HG03175 (cell line): Measurements from ENCODE around the gene BCAR3.

Experiments
- ATAC-seq: cut with Tn5 transposase; IDR thresholded peaks from one replicate; pipeline ENCODE4 v1.9.1; 2021; ENCODE audit warnings: mild to moderate bottlenecking, moderate library complexity; ENCODE audit not compliant: unreplicated experiment

BCAR3 gene

GRCh38 chr1:93516164-93516563, 165.5 kb downstream of the BCAR3 start:
- no peak for ATAC-seq
